ENCODE results near the gene GSX1. TPM values are rescaled to one million over a fixed set of nuclear protein-coding genes. Genes with fewer than 3 reads are reported as not detected.

Gene GSX1
- not detected in 2 replicates for total RNA-seq

GRCh38 chr13:27792393-27793218 is at the start of gene GSX1:
TSS of gene GSX1 (plus strand) at chr13:27792483. CDS start at chr13:27792691, 208 bp downstream.

Other genes with a start within 250 kb of the GSX1 start
- gene LNX2, start 172.0 kb upstream of the GSX1 start, total RNA-seq = 5.7 and 5.8 TPM in 2 replicates
- gene POLR1D, start 170.6 kb upstream of the GSX1 start, total RNA-seq = 99.9 and 123 TPM in 2 replicates
- not detected in 2 replicates for gene PDX1, start 127.5 kb downstream of the GSX1 start, total RNA-seq
- not detected in 2 replicates for gene CDX2, start 176.8 kb downstream of the GSX1 start, total RNA-seq
- gene URAD, start 196.2 kb downstream of the GSX1 start, total RNA-seq = not detected in 2 replicates

Measured in mammary microvascular endothelial cell (primary cell).